ENCODE data around the gene CIROP.

CIROP gene

DNA sequence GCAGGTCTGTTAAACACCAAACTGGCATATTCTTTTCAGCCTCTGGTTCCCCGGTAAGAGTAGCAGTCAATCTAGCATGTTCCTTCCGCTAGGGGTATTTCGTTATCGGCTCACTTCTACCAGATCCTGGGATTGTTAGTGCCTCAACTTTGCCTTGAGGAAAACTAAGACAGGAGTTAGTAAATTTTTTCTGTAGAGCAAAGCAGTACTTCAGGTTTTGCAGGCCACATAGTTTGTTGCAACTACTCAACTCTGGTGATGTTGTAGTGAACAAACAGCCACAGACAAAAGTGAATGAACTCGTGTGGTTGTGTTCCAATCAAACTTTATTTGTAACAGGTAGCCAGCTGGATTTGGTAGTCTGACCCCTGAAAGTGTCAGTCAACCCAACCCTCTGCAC lies 41.2 kb downstream of the CIROP start:
- peak; percentile 38 for DNase-seq

DNA sequence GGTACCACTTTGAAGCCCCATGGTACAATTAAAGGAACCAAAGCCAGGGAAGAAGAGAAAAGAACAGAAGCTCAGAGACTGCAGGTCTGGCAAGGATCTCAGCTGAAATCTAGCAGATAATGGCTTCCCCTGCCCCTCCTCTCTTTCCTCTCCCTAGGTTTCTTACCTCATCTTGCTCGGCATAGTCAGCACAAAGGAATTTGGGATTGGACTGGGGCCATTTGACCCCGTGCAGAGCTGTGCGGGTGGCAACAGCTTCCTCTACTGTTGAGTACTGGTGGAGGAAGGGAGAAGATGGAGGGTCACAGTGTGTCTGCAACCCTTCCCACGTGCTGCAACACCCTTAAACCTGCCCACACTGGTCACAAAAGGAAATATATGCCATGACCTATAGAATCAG lies 42.8 kb downstream of the CIROP start:
- DNase-seq: no peak

DNA sequence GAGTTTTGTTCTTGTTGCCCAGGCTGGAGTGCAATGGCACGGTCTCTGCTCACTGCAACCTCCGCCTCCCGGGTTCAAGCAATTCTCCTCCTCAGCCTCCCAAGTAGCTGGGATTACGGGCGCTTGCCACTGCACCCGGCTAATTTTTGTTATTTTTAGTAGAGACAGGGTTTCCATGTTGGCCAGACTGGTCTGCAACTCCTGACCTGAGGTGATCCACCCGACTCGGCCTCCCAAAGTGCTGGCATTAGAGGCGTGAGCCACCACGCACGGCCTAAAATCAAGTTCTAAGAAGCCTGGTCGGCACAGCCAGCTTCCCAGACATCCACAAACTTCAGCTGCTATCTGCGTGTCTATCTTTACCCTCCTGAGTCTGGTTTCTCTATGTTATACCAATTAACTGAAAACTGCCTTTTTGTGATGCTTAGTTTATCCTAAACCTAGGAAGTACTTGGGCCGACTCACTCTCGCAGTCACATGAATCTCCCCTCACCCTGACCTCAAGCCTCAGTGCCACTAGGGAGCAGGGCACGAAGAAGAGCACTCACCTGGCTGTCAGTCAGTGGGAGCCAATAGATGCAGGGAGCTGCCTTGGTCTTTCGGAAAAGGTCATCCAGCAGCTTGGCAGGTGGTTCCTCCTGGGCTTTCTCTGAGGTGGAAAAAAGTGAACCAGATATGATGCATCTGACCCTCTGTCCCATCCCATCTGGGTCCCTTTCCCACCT lies 44.1 kb downstream of the CIROP start:
- no peak for DNase-seq

DNA sequence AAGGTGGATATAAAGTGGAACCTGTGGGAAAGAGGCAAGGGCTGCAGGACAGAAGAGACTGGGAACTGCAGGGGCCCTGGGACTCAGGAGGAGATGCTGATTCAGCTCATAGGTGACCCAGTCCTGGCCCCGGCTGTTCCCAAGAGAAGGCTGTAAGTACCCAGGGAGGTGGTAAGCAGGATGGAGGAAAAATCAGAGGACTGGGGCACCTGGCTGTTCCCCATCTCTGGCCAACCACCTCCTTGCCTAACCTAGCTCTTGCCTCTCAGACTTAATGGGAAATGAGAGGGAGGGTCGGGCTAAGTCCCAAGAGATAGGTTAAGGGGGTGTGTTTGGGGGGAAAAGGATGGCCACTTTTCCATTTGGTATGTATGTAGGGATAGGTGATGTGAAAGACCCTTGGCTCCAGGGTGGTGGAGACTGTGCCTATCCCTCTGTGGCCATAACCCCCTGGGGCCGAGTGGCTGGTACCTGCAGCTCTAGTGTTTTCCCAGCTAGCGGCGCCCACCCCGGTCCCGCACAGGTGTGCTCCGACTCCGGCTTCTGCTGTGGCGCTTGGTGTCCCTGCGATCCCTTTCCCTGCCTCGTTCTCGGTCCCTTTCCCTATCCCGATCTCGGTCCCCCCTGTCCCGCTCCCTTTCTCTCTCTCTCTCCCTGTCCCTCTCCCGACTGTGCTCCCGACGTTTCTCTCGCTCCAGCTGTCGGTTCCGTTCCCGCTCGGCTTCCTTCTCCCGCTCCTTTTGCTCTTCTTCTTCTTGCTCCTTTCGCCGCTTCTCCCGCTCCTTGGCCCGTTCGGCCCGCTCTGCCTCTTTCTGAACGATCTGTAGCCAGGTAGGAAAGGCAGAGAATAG lies 45.9 kb downstream of the CIROP start:
- DNase-seq: no peak

DNA sequence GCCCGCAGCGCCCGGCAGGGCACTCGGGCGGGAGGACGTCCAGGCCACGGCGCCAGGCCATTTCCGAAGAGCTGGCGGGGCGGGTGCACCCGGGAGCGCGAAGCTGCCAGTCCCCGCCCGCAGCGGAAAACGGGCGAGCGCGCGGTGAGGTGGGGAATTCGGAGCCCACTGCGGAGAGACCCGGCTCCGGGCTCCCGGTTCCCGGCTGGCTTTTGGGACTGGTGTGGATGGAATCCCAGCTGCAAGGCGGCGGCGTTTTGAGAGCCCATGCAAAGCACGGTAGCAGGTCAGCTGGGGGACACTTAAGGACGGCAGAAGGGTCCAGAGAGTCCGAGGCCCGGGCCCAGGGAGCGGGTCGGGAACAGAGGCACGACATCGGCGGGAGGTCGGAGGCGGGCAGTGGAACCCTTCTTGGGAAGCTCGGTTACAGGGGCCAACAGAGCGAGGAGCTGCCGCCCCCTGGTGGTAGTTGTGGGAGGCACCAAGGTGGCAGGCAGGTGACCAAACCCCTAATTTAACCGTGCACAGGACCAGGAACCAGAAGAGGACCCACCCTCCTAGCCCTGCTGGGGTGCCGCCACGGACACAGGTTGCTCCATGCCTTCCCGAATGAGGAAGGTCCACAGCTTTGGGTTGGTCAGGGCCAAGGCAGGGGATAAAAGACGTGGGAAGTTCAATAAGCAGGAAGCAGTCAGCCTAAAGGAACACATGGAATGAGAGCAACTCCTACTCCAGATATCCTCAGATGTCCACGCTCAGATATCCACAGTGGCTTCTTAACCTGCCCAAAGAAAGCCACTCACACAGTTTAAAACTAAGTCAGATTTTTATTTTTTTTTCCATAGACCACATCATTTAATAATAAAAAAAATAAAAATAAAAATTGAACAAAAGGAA lies 46.8 kb downstream of the CIROP start:
- peak; percentile 96 for DNase-seq

DNA sequence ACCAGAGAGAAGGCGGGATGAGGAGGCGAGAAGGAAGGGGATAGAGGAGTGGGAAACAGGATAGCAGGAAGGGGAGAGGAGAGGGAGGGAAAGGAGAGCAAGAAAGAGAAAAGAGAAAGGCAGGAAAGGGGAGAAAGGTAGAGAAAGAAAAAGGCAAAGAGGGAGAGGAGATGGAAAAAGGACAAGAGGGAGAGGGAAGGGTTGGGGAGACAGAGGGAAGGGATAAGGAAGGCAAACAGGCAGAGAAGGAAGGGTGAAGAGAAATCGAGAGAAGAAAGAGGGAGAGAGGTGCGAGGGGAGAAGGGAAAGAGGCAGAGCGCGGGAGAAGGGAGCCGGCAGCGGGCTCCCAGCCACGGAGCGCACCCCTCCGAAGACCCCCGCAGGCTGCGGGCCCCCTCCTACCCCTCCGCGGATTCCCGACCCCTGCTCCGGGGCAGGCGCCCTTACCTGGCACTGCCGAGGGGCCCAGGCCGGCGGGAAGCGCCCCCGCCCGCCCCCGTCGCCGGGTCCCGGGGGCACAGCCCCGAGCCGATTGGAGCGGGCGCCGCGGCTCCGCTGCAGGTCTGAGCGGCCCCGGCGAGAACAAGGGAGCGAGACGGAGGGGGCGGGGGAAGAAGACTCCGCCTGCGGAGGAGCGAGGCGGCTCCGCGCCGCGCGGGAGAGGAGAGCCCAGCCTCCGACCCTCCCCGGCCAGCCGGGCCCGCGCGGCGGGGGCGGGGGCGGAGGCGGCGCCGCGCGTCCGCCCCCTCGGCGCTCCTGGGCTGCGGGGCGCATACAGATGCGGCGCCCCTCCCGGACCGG lies 47.6 kb downstream of the CIROP start, which contains the start of gene CDH24:
Gene CDH24 (minus strand): TSS at position 565 of the 801 bp plus-strand sequence. CDS start 1,787 bp downstream, outside the sequence.
- peak; percentile 81 for DNase-seq

DNA sequence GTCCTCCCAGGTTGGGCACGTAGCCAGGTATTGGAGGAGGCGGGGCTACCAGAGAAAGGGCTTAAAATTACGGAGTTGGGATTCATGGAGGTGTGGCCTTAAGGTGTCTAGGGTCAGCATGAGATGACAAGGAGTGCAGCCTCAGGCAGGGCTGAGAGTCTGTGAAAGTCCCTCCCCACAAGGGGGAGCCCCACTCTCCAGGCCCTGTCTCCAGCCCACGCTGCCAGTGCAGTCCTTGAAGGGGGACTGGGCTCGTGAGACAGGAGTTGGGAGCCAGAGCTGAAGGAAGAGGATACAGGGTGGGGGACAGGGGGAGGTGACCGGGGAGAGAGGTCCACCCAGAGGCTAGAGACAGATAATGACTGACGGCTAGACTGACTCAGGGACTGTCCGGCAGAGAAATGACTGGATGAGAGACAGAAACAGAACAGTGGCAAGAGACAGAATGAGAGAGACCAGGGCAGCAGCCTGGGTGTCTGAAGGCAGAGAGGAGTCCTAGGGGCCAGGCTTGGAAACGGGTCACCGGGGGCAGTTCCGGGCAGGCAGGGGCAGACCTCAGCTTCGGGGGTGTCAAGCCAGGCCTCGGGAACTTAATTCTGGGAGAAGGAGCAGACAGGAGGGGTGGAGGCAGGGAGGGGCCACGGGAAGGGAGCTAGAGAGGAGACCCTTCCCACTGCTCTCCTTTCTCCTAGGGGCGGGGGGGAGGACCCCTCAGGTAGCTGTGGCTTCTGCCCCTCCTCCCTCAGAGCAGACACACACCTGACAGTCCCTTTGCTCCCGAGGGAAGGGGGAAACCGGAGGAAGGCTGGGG lies 48.4 kb downstream of the CIROP start:
- peak; percentile 81 for DNase-seq

DNA sequence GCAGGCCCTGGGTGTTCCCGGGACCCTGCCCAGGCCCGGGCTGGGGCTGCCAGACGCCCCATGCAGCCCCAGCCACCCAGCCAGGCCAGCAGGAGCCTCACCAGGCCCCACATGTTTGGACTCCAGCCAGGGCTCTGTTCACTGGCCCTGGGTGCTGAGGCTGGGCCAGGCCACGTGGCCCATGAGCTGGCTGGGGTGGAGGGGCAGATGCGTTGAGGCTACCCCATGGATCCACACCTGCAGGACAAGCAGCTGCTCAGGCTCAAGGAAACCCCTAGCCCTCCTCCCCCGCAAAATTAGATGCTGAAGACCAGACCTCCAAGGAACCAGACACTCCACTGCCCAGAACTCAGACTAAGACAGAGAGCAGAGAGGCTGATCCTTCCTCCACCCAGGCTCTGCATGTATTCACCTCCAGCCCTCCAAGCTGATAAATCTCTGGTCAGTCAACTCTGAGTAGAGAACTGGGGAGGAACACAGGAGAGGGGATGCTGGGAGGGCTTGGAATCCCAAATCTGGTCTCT lies 49.1 kb downstream of the CIROP start:
- no peak for DNase-seq

DNA sequence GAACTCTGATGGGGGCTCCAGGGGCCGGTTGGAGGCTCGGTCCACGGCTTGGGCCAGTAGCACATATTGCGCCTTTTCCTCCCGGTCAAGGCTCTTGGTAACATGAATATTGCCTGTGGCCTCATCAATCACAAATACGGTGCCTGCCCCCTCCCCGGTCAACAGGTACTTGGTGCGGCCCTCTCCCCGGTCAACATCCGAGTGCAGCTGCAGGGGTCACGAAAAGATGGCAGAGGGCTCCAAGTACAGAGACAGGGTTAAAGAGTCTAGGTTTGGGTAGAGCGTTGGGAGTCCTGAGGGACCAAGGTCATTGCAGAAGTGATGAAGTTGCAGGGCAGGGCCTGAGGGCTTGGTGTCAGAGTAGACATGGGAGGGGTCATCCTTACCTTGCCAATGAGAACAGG lies 49.6 kb downstream of the CIROP start:
- no peak for DNase-seq

DNA sequence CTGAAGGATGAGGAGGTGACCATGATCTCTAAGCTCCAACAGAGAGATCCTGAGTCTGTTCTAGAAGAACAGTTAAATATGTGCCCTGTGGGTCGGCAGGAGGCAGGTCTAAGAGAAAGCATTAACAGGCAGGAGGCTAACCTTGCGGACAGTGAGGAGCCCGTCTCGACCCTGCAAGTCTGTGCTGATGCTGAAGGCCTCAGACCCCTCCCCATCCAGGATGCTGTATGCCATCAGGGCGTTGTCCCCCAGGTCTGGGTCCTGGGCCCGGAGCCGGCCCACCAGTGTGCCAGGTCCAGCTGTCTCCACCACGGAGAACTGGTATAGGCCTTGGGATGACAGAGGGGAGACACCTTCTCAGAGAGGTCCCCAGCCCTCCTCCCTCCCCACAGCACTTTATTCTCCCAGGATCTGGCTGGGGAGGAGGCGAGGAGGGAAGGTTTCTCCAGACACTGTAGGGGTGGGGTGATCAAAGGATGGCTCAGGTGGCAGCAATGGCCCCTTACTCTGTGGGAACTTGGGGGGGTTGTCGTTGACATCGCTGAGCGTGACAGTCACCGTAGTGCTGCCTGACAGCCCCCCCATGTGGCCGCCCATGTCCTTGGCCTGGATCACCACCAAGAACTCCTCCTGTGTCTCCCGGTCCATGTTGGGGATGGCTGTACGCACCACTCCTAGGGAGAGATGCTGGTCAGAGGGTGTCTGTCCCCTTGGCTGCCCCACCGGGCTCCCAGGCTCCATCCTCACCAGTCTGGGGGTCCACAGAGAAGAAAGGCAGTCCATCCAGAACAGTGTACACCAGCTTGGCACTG lies 50.6 kb downstream of the CIROP start:
- DNase-seq: peak; percentile 67

DNA sequence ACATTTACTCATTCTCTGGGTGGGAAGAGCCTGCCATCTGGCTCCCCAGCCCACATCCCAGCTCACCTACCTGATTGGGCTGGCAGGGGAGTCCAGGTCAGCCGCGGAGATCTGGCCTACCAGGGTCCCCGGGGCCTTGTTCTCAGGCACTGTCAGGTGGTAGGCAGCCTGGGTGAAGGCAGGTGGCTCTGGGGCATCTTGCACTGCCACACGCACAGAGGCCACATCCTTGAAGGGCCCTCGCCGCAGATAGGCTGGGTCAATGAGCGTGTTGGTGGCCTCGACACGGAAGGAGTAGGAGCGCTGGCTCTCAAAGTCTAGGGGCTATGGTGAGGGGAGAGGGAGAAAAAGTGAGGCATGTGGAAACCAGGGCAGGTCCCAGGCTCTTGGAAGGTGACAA lies 51.4 kb downstream of the CIROP start:
- no peak for DNase-seq

DNA sequence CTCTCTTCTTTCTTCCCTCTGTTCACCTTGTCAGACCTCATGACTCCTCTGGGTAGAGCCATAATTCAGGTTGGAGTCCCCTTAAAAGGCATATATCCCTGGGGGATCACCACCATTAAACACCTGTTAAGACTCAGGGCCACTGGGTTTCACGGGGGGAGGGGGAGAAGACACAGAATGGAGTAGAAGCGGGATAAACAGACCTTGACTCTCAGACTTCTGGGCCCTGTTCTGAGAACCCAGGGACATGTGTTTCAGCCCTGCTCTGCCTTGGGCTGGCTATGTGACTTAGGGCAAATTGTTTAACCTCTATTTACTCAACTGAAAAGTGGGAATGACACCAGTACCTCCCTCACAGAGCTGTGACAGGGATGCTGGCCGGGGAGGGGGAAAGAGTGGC lies 52.1 kb downstream of the CIROP start:
- no peak for DNase-seq

DNA sequence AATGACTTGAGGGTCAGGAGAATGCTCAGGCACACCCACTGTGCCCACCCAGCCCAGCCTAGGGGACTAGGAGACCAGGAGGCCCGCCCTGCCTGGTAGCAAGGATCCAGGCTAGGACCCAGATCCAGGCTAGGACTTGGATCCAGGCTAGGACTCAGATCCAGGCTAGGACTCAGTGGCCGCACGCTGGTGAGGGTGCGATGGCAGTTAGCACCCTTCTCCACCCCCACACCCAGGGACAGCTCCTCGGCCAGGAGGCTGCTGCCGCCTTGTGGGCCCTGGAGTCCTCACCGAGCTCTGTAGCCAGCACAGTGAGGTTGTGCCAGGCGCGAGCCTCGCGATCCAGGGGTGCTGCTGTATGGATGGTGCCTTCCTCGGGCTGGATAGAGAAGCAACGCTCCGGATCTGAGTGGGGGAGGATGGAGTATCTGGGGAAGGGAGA lies 52.6 kb downstream of the CIROP start:
- no peak for DNase-seq

DNA sequence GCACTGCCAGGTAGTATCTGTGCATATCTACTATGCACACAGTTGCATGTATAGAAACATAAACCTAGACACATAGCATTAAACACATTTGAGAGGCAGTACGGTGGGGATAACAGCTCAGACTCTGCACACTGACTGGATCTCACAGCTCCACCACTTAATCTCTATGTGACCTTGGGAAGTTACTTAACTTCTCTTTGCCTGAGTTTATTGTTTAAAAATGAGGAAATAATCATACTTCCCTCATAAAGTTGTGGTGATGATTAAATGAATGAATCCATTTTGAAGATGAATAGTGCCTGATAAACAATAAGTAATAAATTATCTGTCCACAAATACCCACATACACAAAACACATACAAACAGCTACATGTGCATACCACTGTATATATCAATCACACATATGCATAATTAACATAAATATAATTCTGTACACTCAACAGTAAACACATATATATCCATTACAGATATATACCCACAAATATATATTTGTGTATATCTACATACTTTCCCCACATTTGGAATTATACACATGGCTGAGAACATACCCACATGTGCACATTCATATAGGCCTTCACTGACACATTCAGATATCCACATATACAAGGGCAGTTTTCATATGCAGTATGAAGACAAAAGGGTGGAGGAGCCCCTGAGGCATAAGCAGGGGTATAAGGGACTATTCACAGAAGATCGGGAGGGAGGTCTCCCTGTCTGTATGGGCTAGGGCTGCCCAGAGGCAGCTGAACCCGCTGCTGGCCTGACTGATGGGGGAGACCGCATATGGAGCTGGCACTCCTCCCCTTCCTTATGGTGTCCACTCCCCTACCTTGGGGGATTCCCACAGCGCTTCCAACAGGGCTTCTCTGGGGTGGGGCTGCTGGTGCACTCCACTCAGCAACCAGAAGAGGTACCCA lies 53.4 kb downstream of the CIROP start:
- DNase-seq: no peak

All from activated CD8-positive, alpha-beta memory T cell treated with anti-CD3 and anti-CD28 coated beads, Interleukin-2, amount 50 U/mL, for 48 hours (primary cell).